Calu3 (cell line): ENCODE results near the gene C18orf32. TPM values are rescaled to one million over a fixed set of nuclear protein-coding genes. Genes with fewer than 3 reads are reported as not detected.
"Not testable (repeated sequence)": the region's sequence is repeated elsewhere in the genome, so short reads cannot be mapped to it uniquely, and the experiment has no call there.

Experiments
- BruUV-seq: library from RNA; stranded (reverse); fragments of 400-500 nt; replicated peaks from 2 replicates; lab custom pipeline; 2021; lab: Mats Ljungman, UMichigan
- CTCF ChIA-PET: fragments of 300-600 bp; sonication (Branson Sonifier 250); formaldehyde crosslinking; loops from one replicate; lab custom pipeline; 2022; ENCODE audit warnings: antibody characterized with exemption; lab: Charles Lee
- DNase-seq: peaks from one replicate; pipeline ENCODE4 v3.0.0; 2022
- H3K27ac Mint-ChIP-seq: one replicate; pipeline ENCODE4 v1.8.0; 2022; ENCODE audit warnings: mixed read lengths; ENCODE audit not compliant: unreplicated experiment
- H3K27me3 Mint-ChIP-seq: one replicate; pipeline ENCODE4 v1.8.0; 2022; ENCODE audit warnings: mixed read lengths; ENCODE audit not compliant: unreplicated experiment
- H3K36me3 Mint-ChIP-seq: one replicate; pipeline ENCODE4 v1.8.0; 2022; ENCODE audit warnings: mild to moderate bottlenecking, moderate library complexity, mixed read lengths; ENCODE audit not compliant: insufficient read depth, unreplicated experiment
- H3K4me1 Mint-ChIP-seq: one replicate; pipeline ENCODE4 v1.8.0; 2022; ENCODE audit warnings: mild to moderate bottlenecking, low read depth, mixed read lengths; ENCODE audit not compliant: unreplicated experiment
- H3K4me3 Mint-ChIP-seq: one replicate; pipeline ENCODE4 v1.8.0; 2022; ENCODE audit warnings: mild to moderate bottlenecking, low read depth, moderate library complexity, mixed read lengths; ENCODE audit not compliant: unreplicated experiment
- H3K9me3 Mint-ChIP-seq: one replicate; pipeline ENCODE4 v1.8.0; 2022; ENCODE audit warnings: low read depth, mixed read lengths; ENCODE audit not compliant: unreplicated experiment
- intact Hi-C: fragments of 100-400 bp; cut with micrococcal nuclease; formaldehyde crosslinking; loops from one replicate; pipeline ENCODE4 v1.10.0; 2022; ENCODE audit not compliant: unreplicated experiment
- total RNA-seq: library from RNA; stranded (reverse); gene quantifications from 2 replicates; pipeline ENCODE4 v1.2.3, GENCODE V29; 2022
- TF ChIP-seq, protein P1 (sequence below): fragments of 200-600 bp; IDR thresholded peaks from one replicate; pipeline ENCODE4 v1.8.0; 2022; ENCODE audit warnings: antibody characterized with exemption; ENCODE audit not compliant: unreplicated experiment

The C18orf32 gene
- total RNA-seq, 1 experiment from 2014 or later: 57.8 TPM

DNA sequence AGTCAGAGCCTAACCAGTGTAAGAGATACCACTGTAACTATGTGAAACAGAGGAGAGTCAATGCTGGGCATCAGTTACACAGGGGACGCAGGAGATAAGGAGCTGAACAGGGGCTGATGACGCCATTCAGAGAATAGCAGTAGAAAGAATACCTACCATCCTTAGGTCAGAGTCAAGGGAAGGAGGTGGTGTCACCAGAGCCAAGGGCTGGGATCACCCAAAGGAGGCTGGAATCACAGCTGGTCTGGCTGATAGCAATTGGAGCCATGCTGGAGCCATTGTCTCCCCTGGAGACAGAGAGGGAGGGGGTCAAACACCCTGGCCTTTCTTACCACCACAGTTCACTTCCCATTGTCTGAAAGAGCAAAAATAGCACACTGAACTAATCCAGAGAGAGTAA lies 37.3 kb upstream of the C18orf32 start:
- CTCF ChIA-PET: interaction anchor here (0.9 kb wide), 1 partner anchor 61 kb away, joined by 4 read pairs; no protein-coding TSS in a partner anchor
- H3K27me3 Mint-ChIP-seq: no peaks in the 10 kb centered on the region
- H3K36me3 Mint-ChIP-seq: no peaks in the 10 kb centered on the region
- TF ChIP-seq, protein P1, sequence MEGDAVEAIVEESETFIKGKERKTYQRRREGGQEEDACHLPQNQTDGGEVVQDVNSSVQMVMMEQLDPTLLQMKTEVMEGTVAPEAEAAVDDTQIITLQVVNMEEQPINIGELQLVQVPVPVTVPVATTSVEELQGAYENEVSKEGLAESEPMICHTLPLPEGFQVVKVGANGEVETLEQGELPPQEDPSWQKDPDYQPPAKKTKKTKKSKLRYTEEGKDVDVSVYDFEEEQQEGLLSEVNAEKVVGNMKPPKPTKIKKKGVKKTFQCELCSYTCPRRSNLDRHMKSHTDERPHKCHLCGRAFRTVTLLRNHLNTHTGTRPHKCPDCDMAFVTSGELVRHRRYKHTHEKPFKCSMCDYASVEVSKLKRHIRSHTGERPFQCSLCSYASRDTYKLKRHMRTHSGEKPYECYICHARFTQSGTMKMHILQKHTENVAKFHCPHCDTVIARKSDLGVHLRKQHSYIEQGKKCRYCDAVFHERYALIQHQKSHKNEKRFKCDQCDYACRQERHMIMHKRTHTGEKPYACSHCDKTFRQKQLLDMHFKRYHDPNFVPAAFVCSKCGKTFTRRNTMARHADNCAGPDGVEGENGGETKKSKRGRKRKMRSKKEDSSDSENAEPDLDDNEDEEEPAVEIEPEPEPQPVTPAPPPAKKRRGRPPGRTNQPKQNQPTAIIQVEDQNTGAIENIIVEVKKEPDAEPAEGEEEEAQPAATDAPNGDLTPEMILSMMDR: no peak
- peaks cover 23% of the 10 kb centered on the region for H3K4me1 Mint-ChIP-seq
- BruUV-seq: no TSS peak
- DNase-seq: no peak
- no peak overlapping the region for H3K4me3 Mint-ChIP-seq
- H3K9me3 Mint-ChIP-seq: no peaks in the 10 kb centered on the region
- intact Hi-C loops: no loop called here
- H3K27ac Mint-ChIP-seq: no peak overlapping the region

DNA sequence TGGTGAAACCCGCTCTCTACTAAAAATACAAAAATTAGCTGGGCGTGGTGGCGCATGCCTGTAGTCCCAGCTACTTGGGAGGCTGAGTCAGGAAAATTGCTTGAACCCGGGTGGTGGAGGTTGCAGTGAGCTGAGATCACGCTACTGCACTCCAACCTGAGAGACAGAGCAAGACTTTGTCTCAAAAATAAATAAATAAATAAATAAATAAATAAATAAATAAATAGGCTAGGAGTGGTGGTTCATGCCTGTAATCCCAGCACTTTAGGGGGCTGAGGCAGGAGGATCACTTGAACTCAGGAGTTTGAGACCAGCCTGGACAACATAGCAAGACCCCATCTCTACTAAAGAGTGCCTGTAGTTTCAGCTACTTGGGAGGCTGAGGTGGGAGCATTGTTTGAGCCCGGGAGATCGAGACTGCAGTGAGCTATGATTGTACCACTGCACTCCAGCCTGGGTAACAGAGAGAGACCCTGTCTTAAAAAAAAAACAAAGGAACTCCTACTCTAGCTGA lies 36.6 kb upstream of the C18orf32 start:
- H3K4me3 Mint-ChIP-seq, intact Hi-C loops, H3K36me3 Mint-ChIP-seq, DNase-seq, H3K27ac Mint-ChIP-seq, BruUV-seq, H3K9me3 Mint-ChIP-seq, H3K27me3 Mint-ChIP-seq: not testable (repeated sequence)
- peaks cover 17% of the 10 kb centered on the region for H3K4me1 Mint-ChIP-seq
- CTCF ChIA-PET: interaction anchor here (0.6 to 0.9 kb wide), 2 partner anchors 62 to 227 kb away, joined by 3 to 4 read pairs; no protein-coding TSS in a partner anchor

DNA sequence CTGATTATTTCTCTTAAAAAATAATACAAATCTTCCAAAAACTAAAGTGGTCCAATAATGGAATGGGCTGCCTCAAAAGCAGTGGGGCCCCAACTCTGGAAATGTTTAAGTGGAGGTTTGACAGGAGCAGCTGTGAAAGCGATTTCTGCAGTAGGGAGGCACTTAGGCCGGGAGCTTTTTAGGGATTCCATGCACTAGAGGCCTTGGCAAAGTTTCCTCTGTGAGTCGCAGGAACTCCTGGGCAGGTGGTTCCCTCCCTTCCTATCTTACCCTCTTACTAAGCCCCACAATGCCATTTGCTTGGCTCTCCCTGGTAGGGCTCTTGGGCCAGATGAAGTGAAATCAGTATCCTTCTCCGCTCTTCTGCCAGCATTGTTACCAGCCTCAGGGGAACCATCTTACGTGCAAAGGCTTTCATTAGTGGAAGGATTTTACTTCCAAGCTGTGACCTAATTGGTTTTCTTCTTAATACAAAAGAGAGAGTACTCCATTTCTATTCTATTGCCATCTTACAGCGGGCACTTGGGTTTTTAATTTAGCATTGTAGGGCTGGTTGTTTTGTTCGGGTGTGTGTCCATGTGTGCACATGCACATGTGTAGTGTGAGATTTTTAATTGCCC lies 34.3 kb upstream of the C18orf32 start:
- Mint-ChIP-seq H3K36me3 (no peaks in the 10 kb centered on the region), H3K4me1 (peaks cover 9% of the 10 kb centered on the region), H3K9me3 (no peaks in the 10 kb centered on the region), H3K27ac (no peak overlapping the region), H3K27me3 (no peaks in the 10 kb centered on the region), H3K4me3 (no peak overlapping the region)
- TF ChIP-seq, protein P1: no peak
- DNase-seq: no peak
- CTCF ChIA-PET: no interaction called here
- no TSS peak for BruUV-seq
- intact Hi-C loops: no loop called here

DNA sequence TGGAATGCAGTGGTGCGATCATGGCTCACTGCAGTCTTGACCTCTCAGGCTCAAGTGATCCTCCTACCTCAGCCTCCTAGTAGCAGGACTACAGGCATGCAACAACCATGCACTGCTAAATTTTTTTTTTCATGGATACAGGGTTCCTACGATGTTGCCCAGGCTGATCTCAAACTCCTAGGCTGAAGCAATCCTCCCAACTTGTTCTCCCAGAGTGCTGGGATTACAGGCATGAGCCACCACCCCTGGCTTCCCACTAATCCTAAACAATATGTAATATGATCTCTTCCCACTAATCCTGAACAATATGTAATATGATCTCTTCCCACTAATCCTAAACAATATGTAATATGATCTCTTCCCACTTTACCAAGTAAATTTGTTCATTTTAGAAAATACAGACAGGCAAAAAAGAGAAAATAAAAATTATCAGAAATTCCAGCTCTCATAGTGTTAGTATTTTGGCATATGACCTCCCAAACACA lies 33.7 kb upstream of the C18orf32 start:
- H3K27ac Mint-ChIP-seq: no peak overlapping the region
- BruUV-seq: no TSS peak
- TF ChIP-seq, protein P1: no peak
- H3K36me3 Mint-ChIP-seq: no peaks in the 10 kb centered on the region
- H3K27me3 Mint-ChIP-seq: no peaks in the 10 kb centered on the region
- CTCF ChIA-PET: no interaction called here
- no peaks in the 10 kb centered on the region for H3K9me3 Mint-ChIP-seq
- no peak overlapping the region for H3K4me3 Mint-ChIP-seq
- intact Hi-C loops: no loop called here
- DNase-seq: no peak
- H3K4me1 Mint-ChIP-seq: peaks cover 9% of the 10 kb centered on the region
